Motor neuron (in vitro differentiated cells): ENCODE results near the gene ZNF141. TPM values are rescaled to one million over a fixed set of nuclear protein-coding genes. Genes with fewer than 3 reads are reported as not detected.
"Not testable (repeated sequence)": the region's sequence is repeated elsewhere in the genome, so short reads cannot be mapped to it uniquely, and the experiment has no call there.

Experiments
- ATAC-seq, 8 experiments: fragments of 200-7000 bp; cut with Tn5 transposase; replicated peaks in 6 of 8; 2 replicates each; pipeline ENCODE4 v1.8.0; 2021; ENCODE audit warnings: mild to moderate bottlenecking in 8 of 8, moderate library complexity in 8 of 8
- H3K27ac ChIP-seq, 2 donors: fragments of 250-450 bp; sonication (Bioruptor Pico); 2 replicates each; pipeline ENCODE4 v1.9.0; 2021; ENCODE audit warnings: antibody characterized with exemption in 2 of 2, mild to moderate bottlenecking in 2 of 2, moderate library complexity in 1 of 2
- H3K4me1 ChIP-seq, 2 donors: fragments of 250-450 bp; sonication (Bioruptor Pico); replicated peaks in 1 of 2; 2 replicates each; pipeline ENCODE4 v1.6.1; 2021; ENCODE audit warnings: antibody characterized with exemption in 2 of 2, mild to moderate bottlenecking in 2 of 2, moderate library complexity in 1 of 2
- H3K4me3 ChIP-seq, 5 donors: fragments of 250-450 bp; sonication (Bioruptor Pico); 2 replicates each; pipeline ENCODE4 v1.9.0; 2021; ENCODE audit warnings: antibody characterized with exemption in 5 of 5, mild to moderate bottlenecking in 5 of 5, moderate library complexity in 4 of 5
- WGBS, 10 experiments: fragments of 450-650 bp; shearing (Covaris generic); methylation state at CpG; one replicate each; pipeline ENCODE4 v1.0.0; 2022; 5-methylcytosine and 5-hydroxymethylcytosine counted together
- in situ Hi-C, 9 experiments: fragments of 400-800 bp; cut with MboI; loops; one replicate each; pipeline ENCODE4 v1.15.0; 2021; ENCODE audit warnings: low sequenced_read_pairs in 9 of 9, low pct_unique_long_range_greater_than_20kb in 2 of 9; ENCODE audit not compliant: unreplicated experiment in 9 of 9
- total RNA-seq, 8 experiments: library from RNA; unstranded; fragments of 300-600 nt; gene quantifications; 2 replicates each; pipeline versions ENCODE4 v1.2.3 to v1.2.4, GENCODE V29; 2022

The ZNF141 gene
- 10 to 100 TPM; 12.2 to 42.2 (median 29.5) TPM for total RNA-seq

DNA sequence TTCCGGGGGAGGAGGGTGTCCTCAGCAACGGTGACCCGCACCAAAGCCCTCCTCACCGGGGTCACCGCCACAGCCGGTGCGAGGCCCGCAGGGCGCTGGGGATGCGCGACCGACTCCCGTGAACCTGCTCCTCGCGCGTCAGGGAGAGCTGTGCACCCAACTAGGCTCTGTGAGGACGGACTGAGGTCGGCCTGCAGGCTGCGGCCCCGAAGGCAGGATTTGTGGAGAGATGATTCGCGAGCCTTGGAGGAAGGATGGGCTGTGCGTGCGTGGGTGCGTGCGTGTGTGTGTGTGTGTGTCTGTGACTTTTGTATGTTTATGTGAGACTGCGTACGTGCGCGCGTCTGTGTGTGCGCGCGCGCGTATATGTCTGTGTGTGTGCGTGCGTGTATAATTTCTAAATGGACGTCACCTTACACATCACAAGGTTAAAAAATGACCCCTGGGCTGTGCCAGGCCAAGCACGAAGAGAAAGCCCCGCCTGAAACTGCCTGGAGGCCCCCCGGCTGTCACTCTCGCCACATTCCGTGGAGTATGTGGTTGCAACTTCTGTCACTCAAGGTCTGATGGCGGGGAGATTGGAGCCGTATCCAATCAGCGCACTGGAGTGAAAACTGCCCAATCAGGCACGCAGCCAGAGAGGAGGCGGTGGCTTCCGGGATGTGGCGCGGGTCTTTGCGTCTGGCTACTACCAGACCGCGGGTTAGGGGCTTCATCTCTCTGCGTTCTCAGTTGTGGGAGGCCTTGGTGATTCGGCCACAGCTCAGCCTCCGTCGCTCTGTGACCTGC lies at the start of gene ZNF141:
TSS of gene ZNF141 (plus strand) at position 672 of the 789 bp plus-strand sequence. CDS start 170 bp downstream, outside the sequence.
- peak; percentile 86 to 94 (median 92) for ATAC-seq
- 0 to 4% (median 1%) methylated on average over 2 to 21 of the region's 59 CpGs; no CpG with 5 or more reads in 4 of the 10 experiments for WGBS, 10 experiments
- in situ Hi-C loops, result no loop called here
- Histone ChIP-seq H3K4me3 (peak within 1 kb of the TSS; percentile 53 to 89 (median 88)), H3K4me1 (peaks cover 3 to 4% of the 10 kb centered on the region in 2 donors), H3K27ac (peak within 1 kb of the TSS; percentile 91 to 96)

DNA sequence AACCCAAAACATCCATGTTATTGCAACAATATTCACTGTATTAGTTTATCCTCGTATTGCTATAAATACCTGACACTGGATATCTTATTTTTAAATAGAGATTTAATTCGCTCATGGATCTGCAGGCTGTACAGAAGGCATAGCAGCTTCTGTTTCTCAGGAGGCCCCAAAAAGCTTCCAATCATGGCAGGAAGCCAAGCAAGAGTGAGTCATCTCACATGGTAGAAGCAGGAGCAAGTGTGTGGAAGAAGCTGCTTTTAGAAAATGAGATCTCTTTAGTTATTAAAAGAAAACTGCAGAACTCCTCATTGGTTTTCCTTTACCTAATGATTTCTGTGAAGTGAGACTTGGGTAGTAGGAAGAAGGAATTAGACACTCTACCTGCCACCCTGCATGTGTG lies 48.7 kb upstream of the ZNF141 start:
- no peaks in the 10 kb centered on the region for H3K4me1 ChIP-seq
- no peak for ATAC-seq
- in situ Hi-C loops, result no loop called here
- 14 to 100% (median 54%) methylated on average over 1 to 2 of the region's 2 CpGs; no CpG with 5 or more reads in 1 of the 10 experiments for WGBS, 10 experiments
- no peak overlapping the region for H3K4me3 ChIP-seq
- no peak overlapping the region for H3K27ac ChIP-seq

- WGBS, 10 experiments, result 30 to 100% (median 77%) methylated on average over 2 to 3 of the region's 3 CpGs; no CpG with 5 or more reads in 1 of the 10 experiments
- in situ Hi-C loops, result no loop called here
These were observed 42.9 kb upstream of the ZNF141 start for GRCh38 chr4:294732-295131.

GRCh38 chr4:302381-302780 lies 35.2 kb upstream of the ZNF141 start:
- no peak overlapping the region for H3K4me3 ChIP-seq
- in situ Hi-C loops, result no loop called here
- no peak for ATAC-seq

More at GRCh38 chr4:294732-295131, 42.9 kb upstream of the ZNF141 start:
- H3K4me3 ChIP-seq, result no peak overlapping the region
- no peak overlapping the region for H3K27ac ChIP-seq
- no peak for ATAC-seq
- H3K4me1 ChIP-seq, result no peaks in the 10 kb centered on the region

GRCh38 chr4:304516-304915 lies 33.1 kb upstream of the ZNF141 start:
- in situ Hi-C loops, ATAC-seq, H3K4me1 ChIP-seq, H3K27ac ChIP-seq: not testable (repeated sequence)
- WGBS, 10 experiments, result 0 to 92% (median 0%) methylated on average over 1 to 6 of the region's 20 CpGs; no CpG with 5 or more reads in 5 of the 10 experiments
- peak overlapping the region in 3 of 5 donors; percentile 23 to 53 (median 36) for H3K4me3 ChIP-seq

More at GRCh38 chr4:302381-302780, 35.2 kb upstream of the ZNF141 start:
- 51 to 100% (median 82%) methylated on average over 1 to 4 of the region's 4 CpGs; no CpG with 5 or more reads in 1 of the 10 experiments for WGBS, 10 experiments
- H3K27ac ChIP-seq, result no peak overlapping the region
- H3K4me1 ChIP-seq, result no peaks in the 10 kb centered on the region

- Histone ChIP-seq H3K4me1 (no peaks in the 10 kb centered on the region), H3K4me3 (peak within 1 kb of the TSS in 4 of 5 donors; percentile 21 to 53 (median 30)), H3K27ac (no peak within 1 kb of the TSS)
- ATAC-seq, result peak in 5 of 8 experiments; percentile 29 to 100 (median 95)
- WGBS, 10 experiments, result 0 to 57% (median 20%) methylated on average over 2 to 22 of the region's 53 CpGs; no CpG with 5 or more reads in 3 of the 10 experiments
- in situ Hi-C loops, result no loop called here
These were observed 32.5 kb upstream of the ZNF141 start, which contains the start of gene ZNF732 for GRCh38 chr4:304969-305680. ZNF732 (minus strand) TSS chr4:305474; CDS start chr4:305310, 164 bp downstream.

- in situ Hi-C loops, result no loop called here
- no peak for ATAC-seq
- H3K4me1 ChIP-seq, result no peaks in the 10 kb centered on the region
- no peak overlapping the region for H3K4me3 ChIP-seq
- WGBS, 10 experiments, result 50 to 100% (median 71%) methylated on average over 1 to 3 of the region's 3 CpGs; no CpG with 5 or more reads in 1 of the 10 experiments
- H3K27ac ChIP-seq, result no peak overlapping the region
These were observed 31.1 kb upstream of the ZNF141 start for GRCh38 chr4:306551-306961.

DNA sequence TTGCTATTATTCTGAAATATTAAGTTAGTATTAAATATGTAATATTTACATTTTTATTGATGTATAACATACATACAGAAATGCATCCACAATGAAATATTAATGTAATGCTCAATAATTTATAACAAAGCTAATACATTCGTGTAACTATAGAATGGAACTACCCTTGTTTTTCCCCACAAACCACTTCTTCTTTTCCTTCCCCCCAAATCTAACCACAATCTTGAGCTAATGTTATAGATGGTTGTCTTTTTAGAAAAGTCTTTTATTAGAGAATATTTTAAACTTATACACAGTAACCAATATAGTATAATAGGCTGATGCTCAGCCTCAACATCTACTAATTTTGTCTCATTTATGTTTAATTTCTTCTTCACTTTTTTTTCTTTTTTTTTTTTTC lies 27.8 kb upstream of the ZNF141 start:
- H3K4me3 ChIP-seq, result no peak overlapping the region
- no peak for ATAC-seq
- H3K4me1 ChIP-seq, result no peaks in the 10 kb centered on the region
- 0 to 71% (median 39%) methylated on average over 1 of the region's 1 CpG; no CpG with 5 or more reads in 2 of the 10 experiments for whole genome bisulfite sequencing, 10 experiments
- H3K27ac ChIP-seq, result no peak overlapping the region
- in situ Hi-C loops, result no loop called here

GRCh38 chr4:314296-314903 lies 23.2 kb upstream of the ZNF141 start:
- Histone ChIP-seq H3K27ac (no peak overlapping the region), H3K4me1 (no peaks in the 10 kb centered on the region), H3K4me3 (no peak overlapping the region)
- no peak for ATAC-seq
- 30 to 82% methylated on average over 1 of the region's 1 CpG; no CpG with 5 or more reads in 8 of the 10 experiments for WGBS, 10 experiments
- in situ Hi-C loops, result no loop called here

- 0 to 94% (median 71%) methylated on average over 1 to 8 of the region's 8 CpGs; no CpG with 5 or more reads in 2 of the 10 experiments for WGBS, 10 experiments
- no peak overlapping the region for H3K27ac ChIP-seq
- no peak overlapping the region for H3K4me3 ChIP-seq
- ATAC-seq, result no peak
- in situ Hi-C loops, result no loop called here
- no peaks in the 10 kb centered on the region for H3K4me1 ChIP-seq
These were observed 8.9 kb upstream of the ZNF141 start for GRCh38 chr4:328729-329128.

DNA sequence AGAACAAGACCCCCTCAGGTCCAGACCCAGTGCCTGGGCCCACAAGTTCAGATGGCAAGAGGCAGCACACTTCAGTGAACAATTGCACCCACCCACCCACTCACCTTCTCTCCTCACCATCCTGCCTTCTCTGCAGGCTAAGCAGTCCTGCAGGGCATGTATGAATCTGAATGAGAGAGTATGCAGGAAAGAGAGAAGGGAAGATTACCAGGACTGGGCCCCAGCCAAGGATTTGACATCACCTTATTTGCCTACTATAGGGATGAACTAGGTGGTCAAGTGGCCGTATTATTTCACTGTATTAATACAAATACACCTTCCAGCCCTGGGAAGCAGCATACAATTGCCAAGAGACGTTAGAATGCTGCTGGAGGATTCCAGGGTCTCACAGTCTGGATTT lies 2.1 kb upstream of the ZNF141 start:
- peak overlapping the region in 1 of 5 donors; percentile 88 for H3K4me3 ChIP-seq
- WGBS, 10 experiments, result 0 to 83% (median 73%) methylated on average over 1 to 2 of the region's 2 CpGs; no CpG with 5 or more reads in 6 of the 10 experiments
- peaks cover 3 to 4% of the 10 kb centered on the region in 2 donors for H3K4me1 ChIP-seq
- no peak for ATAC-seq
- in situ Hi-C loops, result no loop called here
- no peak overlapping the region for H3K27ac ChIP-seq

- in situ Hi-C loops, result no loop called here
- 10 to 70% (median 20%) methylated on average over 1 to 11 of the region's 71 CpGs; no CpG with 5 or more reads in 5 of the 10 experiments for WGBS, 10 experiments
- H3K4me3 ChIP-seq, result peak overlapping the region; percentile 53 to 89 (median 88)
- peak overlapping the region; percentile 91 to 96 for H3K27ac ChIP-seq
- peaks cover 3 to 4% of the 10 kb centered on the region in 2 donors for H3K4me1 ChIP-seq
- ATAC-seq, result peak in 5 of 8 experiments; percentile 2 to 10 (median 3)
These were observed 1.3 kb upstream of the ZNF141 start for GRCh38 chr4:336099-336892.
